Natural killer cell (primary cell): Measurements from ENCODE around the gene TPPP3. TPM values are rescaled to one million over a fixed set of nuclear protein-coding genes. Genes with fewer than 3 reads are reported as not detected.

Source experiments
- ATAC-seq, 3 donors: fragments of 150-1000 bp in 2 of 3; fragments of 200-7000 bp in 1 of 3; cut with Tn5 transposase; 1 replicate in 1 of 3; 2 replicates in 2 of 3; pipeline ENCODE4 v1.10.0; 2021; ENCODE audit warnings: mild to moderate bottlenecking in 2 of 3, moderate library complexity in 2 of 3
- DNase-seq, 2 donors: peaks; one replicate each; pipeline versions ENCODE4 v3.0.0 to v3.0.0-alpha.2; 2013 to 2021; ENCODE audit warnings: mixed read lengths in 1 of 2
- H3K27ac ChIP-seq: one replicate; pipeline ENCODE4 v1.5.1; 2013; ENCODE audit warnings: mild to moderate bottlenecking, low read length
- H3K27me3 ChIP-seq: one replicate; pipeline ENCODE4 v1.6.1; 2013; ENCODE audit warnings: low read length; ENCODE audit not compliant: control insufficient read depth, insufficient read depth
- H3K36me3 ChIP-seq: one replicate; pipeline ENCODE4 v1.6.1; 2013; ENCODE audit warnings: low read length; ENCODE audit not compliant: control insufficient read depth, insufficient read depth
- H3K4me1 ChIP-seq: one replicate; pipeline ENCODE4 v1.6.1; 2013; ENCODE audit warnings: low read length; ENCODE audit not compliant: control insufficient read depth, insufficient read depth
- H3K4me3 ChIP-seq: one replicate; pipeline ENCODE4 v1.5.1; 2013; ENCODE audit warnings: low read length
- H3K9me3 ChIP-seq: one replicate; pipeline ENCODE4 v1.6.1; 2013; ENCODE audit warnings: low read length; ENCODE audit not compliant: control insufficient read depth, insufficient read depth
- H3K27ac Mint-ChIP-seq, 2 donors: one replicate each; pipeline ENCODE4 v1.8.0; 2022; ENCODE audit warnings: mild to moderate bottlenecking in 2 of 2, mixed read lengths in 2 of 2, moderate library complexity in 1 of 2
- H3K27me3 Mint-ChIP-seq, 2 donors: one replicate each; pipeline ENCODE4 v1.8.0; 2022; ENCODE audit warnings: low read depth in 2 of 2, mixed read lengths in 2 of 2
- H3K36me3 Mint-ChIP-seq: one replicate; pipeline ENCODE4 v1.8.0; 2022; ENCODE audit warnings: mixed read lengths
- H3K4me1 Mint-ChIP-seq, 2 donors: one replicate each; pipeline ENCODE4 v1.8.0; 2022; ENCODE audit warnings: mixed read lengths in 2 of 2
- H3K4me3 Mint-ChIP-seq: one replicate; pipeline ENCODE4 v1.8.0; 2022; ENCODE audit warnings: mild to moderate bottlenecking, moderate library complexity, mixed read lengths
- H3K9me3 Mint-ChIP-seq, 2 donors: one replicate each; pipeline ENCODE4 v1.8.0; 2022; ENCODE audit warnings: mixed read lengths in 2 of 2
- CTCF ChIP-seq: fragments of 200-600 bp; IDR thresholded peaks from one replicate; pipeline ENCODE4 v1.8.0; 2022; ENCODE audit warnings: antibody characterized with exemption
- WGBS: methylation state at CpG from one replicate; pipeline ENCODE4 v1.1.7; 2013; ENCODE audit warnings: missing lambda C conversion rate; ENCODE audit not compliant: insufficient coverage; 5-methylcytosine and 5-hydroxymethylcytosine counted together
- intact Hi-C: fragments of 100-400 bp; cut with micrococcal nuclease; formaldehyde crosslinking; loops from one replicate; pipeline ENCODE4 v1.14.2; 2022
- total RNA-seq, 4 donors: library from RNA; stranded (reverse); fragments of 120-200 nt in 1 of 4; gene quantifications; one replicate each; pipeline versions ENCODE4 v1.2.3 to v1.2.4, GENCODE V29; 2013 to 2022

Gene TPPP3
- total RNA-seq, 3 donors from 2014 or later (not counting 1 experiment from before 2014, with no cell fraction given), result 0.66 to 3.0 (median 1.4) TPM

DNA sequence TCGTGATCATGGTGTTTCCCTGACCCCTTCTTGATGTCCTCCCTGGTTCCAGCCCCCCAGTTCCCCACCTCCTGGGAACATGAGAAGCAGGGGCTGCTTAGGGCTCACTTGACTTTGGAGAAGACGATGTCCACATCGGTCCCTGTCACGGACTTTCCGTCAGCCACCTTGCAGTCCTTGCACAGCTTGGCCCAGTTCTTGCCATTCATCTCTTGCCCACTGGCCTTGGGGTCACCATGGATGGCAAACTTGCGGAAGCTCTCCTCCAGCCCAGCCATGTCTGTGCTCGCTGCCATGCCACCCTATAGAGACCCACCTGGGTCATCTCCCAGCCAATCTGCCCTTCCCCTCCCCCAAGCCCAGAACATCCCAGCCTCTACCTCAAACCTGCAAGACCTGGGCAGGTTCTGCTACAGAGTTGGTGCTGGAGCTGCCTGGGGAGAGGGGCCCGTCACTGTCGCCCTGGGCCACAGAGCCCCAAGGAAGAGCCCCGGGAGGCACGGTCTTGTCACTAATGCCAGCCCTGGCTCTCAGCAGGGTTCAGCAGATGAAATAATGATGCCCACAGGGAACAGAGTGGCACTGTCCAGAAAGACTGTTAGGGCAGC is 2.4 kb downstream of the TPPP3 start:
- Mint-ChIP-seq H3K36me3 (no peaks in the 10 kb centered on the region), H3K27ac (peak overlapping the region in 1 of 2 donors; percentile 42), H3K27me3 (peaks cover 9 to 32% of the 10 kb centered on the region in 2 donors), H3K4me1 (peaks cover 5 to 24% of the 10 kb centered on the region in 2 donors), H3K9me3 (no peaks in the 10 kb centered on the region), H3K4me3 (no peak overlapping the region)
- H3K36me3 ChIP-seq, result no peaks in the 10 kb centered on the region
- peaks cover 54% of the 10 kb centered on the region for H3K4me1 ChIP-seq
- intact Hi-C loops, result no loop called here
- no peak for TF ChIP-seq CTCF
- ATAC-seq (no peak), DNase-seq (no peak)
- H3K27me3 ChIP-seq, result peaks cover 25% of the 10 kb centered on the region
- H3K4me3 ChIP-seq, result no peak overlapping the region
- WGBS, result 91% methylated on average over 11 of the region's 11 CpGs
- no peak overlapping the region for H3K27ac ChIP-seq
- H3K9me3 ChIP-seq, result no peaks in the 10 kb centered on the region

- no peak for DNase-seq
- H3K36me3 Mint-ChIP-seq, result no peaks in the 10 kb centered on the region
- H3K27ac Mint-ChIP-seq, result no peak overlapping the region
Observed at GRCh38 chr16:67389911-67390815, 3.1 kb downstream of the TPPP3 start.

GRCh38 chr16:67388591-67388990 is 4.7 kb downstream of the TPPP3 start:
- Histone ChIP-seq H3K27me3 (peaks cover 8% of the 10 kb centered on the region), H3K36me3 (no peaks in the 10 kb centered on the region), H3K4me1 (peaks cover 33% of the 10 kb centered on the region), H3K4me3 (no peak overlapping the region), H3K9me3 (no peaks in the 10 kb centered on the region), H3K27ac (no peak overlapping the region)
- peaks cover 9 to 24% of the 10 kb centered on the region in 2 donors for H3K27me3 Mint-ChIP-seq
- no peak overlapping the region for H3K4me3 Mint-ChIP-seq
- TF ChIP-seq CTCF, result no peak
- DNase-seq (no peak), ATAC-seq (no peak)
- no peak overlapping the region for H3K27ac Mint-ChIP-seq
- no peaks in the 10 kb centered on the region for H3K9me3 Mint-ChIP-seq
- WGBS, result 86% methylated on average over 2 of the region's 2 CpGs
- intact Hi-C loops, result no loop called here
- H3K36me3 Mint-ChIP-seq, result no peaks in the 10 kb centered on the region
- peaks cover 0 to 15% of the 10 kb centered on the region in 2 donors for H3K4me1 Mint-ChIP-seq

More at GRCh38 chr16:67389911-67390815, 3.1 kb downstream of the TPPP3 start:
- H3K9me3 ChIP-seq, result no peaks in the 10 kb centered on the region
- H3K9me3 Mint-ChIP-seq, result no peaks in the 10 kb centered on the region
- intact Hi-C loops, result no loop called here
- peaks cover 5 to 24% of the 10 kb centered on the region in 2 donors for H3K4me1 Mint-ChIP-seq
- H3K4me3 ChIP-seq, result no peak overlapping the region
- peak in 1 of 3 donors; percentile 33 for ATAC-seq
- peaks cover 21% of the 10 kb centered on the region for H3K27me3 ChIP-seq
- H3K36me3 ChIP-seq, result no peaks in the 10 kb centered on the region
- peaks cover 47% of the 10 kb centered on the region for H3K4me1 ChIP-seq
- H3K27me3 Mint-ChIP-seq, result peaks cover 9 to 34% of the 10 kb centered on the region in 2 donors
- H3K4me3 Mint-ChIP-seq, result no peak overlapping the region
- no peak for TF ChIP-seq CTCF
- WGBS, result 62% methylated on average over 27 of the region's 27 CpGs
- no peak overlapping the region for H3K27ac ChIP-seq
